K562 (cell line): ENCODE data around the gene CEP85L. TPM values are rescaled to one million over a fixed set of nuclear protein-coding genes. Genes with fewer than 3 reads are reported as not detected.

ENCODE experiments used
- POLR2B ChIP-seq: fragments of 450-650 bp; IDR thresholded peaks from 2 replicates; pipeline ENCODE4 v1.6.1; 2018; ENCODE audit warnings: low read depth; ENCODE audit not compliant: partially characterized antibody
- SREBF2 ChIP-seq: sonication (generic); formaldehyde crosslinking; IDR thresholded peaks from 2 replicates; pipeline ENCODE4 v1.4.0; 2020; ENCODE audit warnings: mild to moderate bottlenecking, missing genetic modification reagents
- ZFP1 ChIP-seq: fragments of 450-650 bp; formaldehyde crosslinking; IDR thresholded peaks from 2 replicates; pipeline ENCODE4 v1.4.0; 2020; ENCODE audit warnings: mild to moderate bottlenecking, mixed read lengths
- ZNF224 ChIP-seq: sonication (generic); formaldehyde crosslinking; IDR thresholded peaks from 2 replicates; pipeline ENCODE4 v1.8.0; 2022; ENCODE audit warnings: mild to moderate bottlenecking, missing genetic modification reagents
- ZNF23 ChIP-seq: fragments of 250-450 bp; sonication (Bioruptor Pico); IDR thresholded peaks from 2 replicates; pipeline ENCODE4 v1.4.0; 2020; ENCODE audit warnings: mild to moderate bottlenecking
- ZNF347 ChIP-seq: fragments of 450-650 bp; formaldehyde crosslinking; IDR thresholded peaks from 2 replicates; pipeline ENCODE4 v1.4.0; 2020; ENCODE audit warnings: low read depth, mild to moderate bottlenecking, moderate library complexity
- ZNF431 ChIP-seq: sonication (generic); formaldehyde crosslinking; IDR thresholded peaks from 2 replicates; pipeline ENCODE4 v1.8.0; 2022; ENCODE audit warnings: mild to moderate bottlenecking, missing genetic modification reagents
- polyA plus RNA-seq, 8 experiments: library from polyadenylated mRNA; depleted of rRNA in 4 of 8; stranded (reverse) in 5 of 8; unstranded in 3 of 8; fragments of >200 nt; fragmentation: Nextera tagmentation in 2 of 8; fragmentation: Illumina TruSeq in 1 of 8; extraction: Ambion mirVana in 2 of 8; extraction: Trizol in 1 of 8; gene quantifications; 2 replicates each; pipeline versions ENCODE4 v1.2.1 to v1.2.3, GENCODE V29; 2011 to 2014; ENCODE audit warnings: inconsistent platforms in 1 of 8, missing spikeins in 1 of 8
- total RNA-seq, 7 experiments: library from RNA; depleted of rRNA in 6 of 7; stranded (reverse); fragments of >200 nt in 6 of 7; fragmentation: Illumina TruSeq in 2 of 7; extraction: Trizol in 2 of 7; gene quantifications; 2 replicates each; pipeline versions ENCODE4 v1.2.1 to v1.2.3, GENCODE V29; 2011 to 2021; ENCODE audit warnings: low replicate concordance in 1 of 7
- TF ChIP-seq, protein P1 (sequence below): fragments of 250-450 bp; sonication (Bioruptor Pico); IDR thresholded peaks from 2 replicates; pipeline ENCODE4 v1.8.0; 2022; ENCODE audit warnings: moderate library complexity, mild to moderate bottlenecking, inconsistent platforms
- TF ChIP-seq, protein P2 (sequence below): fragments of 450-650 bp; IDR thresholded peaks from 2 replicates; pipeline ENCODE4 v1.6.1; 2017; ENCODE audit warnings: antibody characterized with exemption
- TF ChIP-seq, protein P3 (sequence below): fragments of 250-450 bp; sonication (Bioruptor Pico); IDR thresholded peaks from 2 replicates; pipeline ENCODE4 v1.8.0; 2021; ENCODE audit warnings: borderline replicate concordance, mild to moderate bottlenecking, moderate library complexity; ENCODE audit not compliant: poor library complexity, severe bottlenecking

CEP85L gene
- total and polyA plus RNA-seq, 9 of the 15 experiments (the other 6 are each of a cell fraction or from before 2014, with no cell fraction given) = 4.5 to 15.8 (median 8.3) TPM

DNA sequence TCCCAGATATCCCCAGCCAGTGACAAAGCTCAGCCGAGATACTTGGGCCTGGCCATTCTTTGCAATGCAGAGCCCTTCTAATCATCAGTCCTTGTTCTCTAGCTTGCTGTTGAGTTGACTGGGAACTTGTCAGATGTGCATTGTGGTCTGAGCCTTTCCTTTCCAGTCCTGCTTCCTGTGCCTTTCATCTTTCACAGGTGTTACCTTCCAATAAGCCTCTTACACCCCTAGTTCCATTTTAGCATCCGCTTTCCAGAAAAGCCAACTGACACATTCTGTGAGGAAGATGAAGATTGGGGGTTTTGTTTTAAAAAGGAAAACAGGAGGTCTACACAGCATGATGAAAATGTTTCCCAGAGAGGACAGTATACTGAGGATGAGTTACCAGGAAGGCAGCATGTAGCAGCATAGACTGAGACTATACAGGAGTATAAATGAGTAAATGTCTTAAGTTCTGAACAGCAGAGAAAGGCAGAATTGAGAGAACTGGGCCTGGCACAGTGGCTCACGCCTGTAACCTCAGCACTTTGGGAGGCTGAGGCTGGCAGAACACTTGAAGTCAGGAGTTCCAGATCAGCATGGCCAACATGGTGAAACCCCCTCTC lies 5.6 kb upstream of the CEP85L start (continued):
- TF ChIP-seq, protein P1, sequence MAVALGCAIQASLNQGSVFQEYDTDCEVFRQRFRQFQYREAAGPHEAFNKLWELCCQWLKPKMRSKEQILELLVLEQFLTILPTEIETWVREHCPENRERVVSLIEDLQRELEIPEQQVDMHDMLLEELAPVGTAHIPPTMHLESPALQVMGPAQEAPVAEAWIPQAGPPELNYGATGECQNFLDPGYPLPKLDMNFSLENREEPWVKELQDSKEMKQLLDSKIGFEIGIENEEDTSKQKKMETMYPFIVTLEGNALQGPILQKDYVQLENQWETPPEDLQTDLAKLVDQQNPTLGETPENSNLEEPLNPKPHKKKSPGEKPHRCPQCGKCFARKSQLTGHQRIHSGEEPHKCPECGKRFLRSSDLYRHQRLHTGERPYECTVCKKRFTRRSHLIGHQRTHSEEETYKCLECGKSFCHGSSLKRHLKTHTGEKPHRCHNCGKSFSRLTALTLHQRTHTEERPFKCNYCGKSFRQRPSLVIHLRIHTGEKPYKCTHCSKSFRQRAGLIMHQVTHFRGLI (CRISPR knock-in tag) = no peak
- TF ChIP-seq POLR2B (no peak), ZNF347 (CRISPR knock-in tag) (no peak), SREBF2 (CRISPR knock-in tag) (no peak), ZNF224 (CRISPR knock-in tag) (no peak), ZNF23 (CRISPR knock-in tag) (no peak), ZFP1 (no peak), ZNF431 (CRISPR knock-in tag) (no peak)
- TF ChIP-seq, protein P2, sequence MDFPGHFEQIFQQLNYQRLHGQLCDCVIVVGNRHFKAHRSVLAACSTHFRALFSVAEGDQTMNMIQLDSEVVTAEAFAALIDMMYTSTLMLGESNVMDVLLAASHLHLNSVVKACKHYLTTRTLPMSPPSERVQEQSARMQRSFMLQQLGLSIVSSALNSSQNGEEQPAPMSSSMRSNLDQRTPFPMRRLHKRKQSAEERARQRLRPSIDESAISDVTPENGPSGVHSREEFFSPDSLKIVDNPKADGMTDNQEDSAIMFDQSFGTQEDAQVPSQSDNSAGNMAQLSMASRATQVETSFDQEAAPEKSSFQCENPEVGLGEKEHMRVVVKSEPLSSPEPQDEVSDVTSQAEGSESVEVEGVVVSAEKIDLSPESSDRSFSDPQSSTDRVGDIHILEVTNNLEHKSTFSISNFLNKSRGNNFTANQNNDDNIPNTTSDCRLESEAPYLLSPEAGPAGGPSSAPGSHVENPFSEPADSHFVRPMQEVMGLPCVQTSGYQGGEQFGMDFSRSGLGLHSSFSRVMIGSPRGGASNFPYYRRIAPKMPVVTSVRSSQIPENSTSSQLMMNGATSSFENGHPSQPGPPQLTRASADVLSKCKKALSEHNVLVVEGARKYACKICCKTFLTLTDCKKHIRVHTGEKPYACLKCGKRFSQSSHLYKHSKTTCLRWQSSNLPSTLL = no peak
- TF ChIP-seq, protein P3, sequence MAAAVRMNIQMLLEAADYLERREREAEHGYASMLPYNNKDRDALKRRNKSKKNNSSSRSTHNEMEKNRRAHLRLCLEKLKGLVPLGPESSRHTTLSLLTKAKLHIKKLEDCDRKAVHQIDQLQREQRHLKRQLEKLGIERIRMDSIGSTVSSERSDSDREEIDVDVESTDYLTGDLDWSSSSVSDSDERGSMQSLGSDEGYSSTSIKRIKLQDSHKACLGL (CRISPR knock-in tag) = no peak
